HepG2 (cell line): ENCODE results near the gene ITCH. TPM values are rescaled to one million over a fixed set of nuclear protein-coding genes. Genes with fewer than 3 reads are reported as not detected.

Experiments
- CENPT ChIP-seq: sonication (generic); formaldehyde crosslinking; IDR thresholded peaks from 2 replicates; pipeline ENCODE4 v1.8.0; 2022; ENCODE audit warnings: low read depth, mild to moderate bottlenecking, moderate library complexity, missing genetic modification reagents
- HNF4G ChIP-seq, 2 experiments: sonication (generic) in 1 of 2; formaldehyde crosslinking in 1 of 2; IDR thresholded peaks; 2 replicates each; pipeline versions ENCODE4 v1.4.0 to v1.6.1; 2011 to 2020; ENCODE audit warnings: borderline replicate concordance in 2 of 2, low read depth in 2 of 2, mild to moderate bottlenecking in 2 of 2, low read length in 1 of 2, missing genetic modification reagents in 1 of 2, moderate library complexity in 1 of 2
- MNT ChIP-seq: fragments of 450-650 bp; IDR thresholded peaks from 2 replicates; pipeline ENCODE4 v1.6.1; 2016
- NCOA5 ChIP-seq: sonication (generic); formaldehyde crosslinking; IDR thresholded peaks from 2 replicates; pipeline ENCODE4 v1.4.0; 2020; ENCODE audit warnings: missing genetic modification reagents
- PCBP1 ChIP-seq: fragments of 200-400 bp; formaldehyde crosslinking; IDR thresholded peaks from 2 replicates; pipeline ENCODE4 v1.6.1; 2017; ENCODE audit warnings: mild to moderate bottlenecking, low read depth, low read length, borderline replicate concordance
- RERE ChIP-seq: IDR thresholded peaks from 2 replicates; pipeline ENCODE4 v1.6.1; 2016; ENCODE audit warnings: low read depth, missing genetic modification reagents, missing compliant biosample characterization
- SP2 ChIP-seq: sonication (generic); formaldehyde crosslinking; IDR thresholded peaks from 2 replicates; pipeline ENCODE4 v1.5.1; 2020; ENCODE audit warnings: mild to moderate bottlenecking, missing genetic modification reagents
- STAT5B ChIP-seq: sonication (generic); formaldehyde crosslinking; IDR thresholded peaks from 2 replicates; pipeline ENCODE4 v1.4.0; 2020; ENCODE audit warnings: missing genetic modification reagents
- ZFP41 ChIP-seq: sonication (generic); formaldehyde crosslinking; IDR thresholded peaks from 2 replicates; pipeline ENCODE4 v1.4.0; 2020; ENCODE audit warnings: mild to moderate bottlenecking, missing genetic modification reagents, borderline replicate concordance
- ZHX2 ChIP-seq, 2 experiments: sonication (generic) in 1 of 2; formaldehyde crosslinking in 1 of 2; IDR thresholded peaks; 2 replicates each; pipeline versions ENCODE4 v1.6.1 to v1.9.0; 2014 to 2022; ENCODE audit warnings: antibody characterized with exemption in 1 of 2, borderline replicate concordance in 1 of 2, inconsistent platforms in 1 of 2, low read depth in 1 of 2, missing genetic modification reagents in 1 of 2
- ZNF230 ChIP-seq: sonication (generic); formaldehyde crosslinking; IDR thresholded peaks from 2 replicates; pipeline ENCODE4 v1.4.0; 2020; ENCODE audit warnings: mild to moderate bottlenecking, missing genetic modification reagents
- ZNF3 ChIP-seq: IDR thresholded peaks from 2 replicates; pipeline ENCODE4 v1.7.0; 2017; ENCODE audit warnings: inconsistent platforms
- ZNF383 ChIP-seq: sonication (generic); formaldehyde crosslinking; IDR thresholded peaks from 2 replicates; pipeline ENCODE4 v1.4.0; 2020; ENCODE audit warnings: missing genetic modification reagents, mild to moderate bottlenecking, borderline replicate concordance
- ZNF567 ChIP-seq: sonication (generic); formaldehyde crosslinking; IDR thresholded peaks from 2 replicates; pipeline ENCODE4 v1.8.1; 2023; ENCODE audit warnings: mild to moderate bottlenecking, missing genetic modification reagents, borderline replicate concordance
- polyA plus RNA-seq, 8 experiments: library from polyadenylated mRNA; depleted of rRNA in 3 of 8; stranded (reverse) in 7 of 8; unstranded in 1 of 8; fragments of >200 nt; fragmentation: Illumina TruSeq in 4 of 8; extraction: Trizol in 4 of 8; gene quantifications; 2 replicates each; pipeline versions ENCODE4 v1.2.1 to v1.2.3, GENCODE V29; 2011 to 2016; ENCODE audit warnings: low read depth in 4 of 8, missing spikeins in 1 of 8, mixed read lengths in 1 of 8; ENCODE audit not compliant: insufficient read depth in 1 of 8
- total RNA-seq, 5 experiments: library from RNA; depleted of rRNA; stranded (reverse); fragments of >200 nt; fragmentation: Illumina TruSeq; extraction: Trizol; gene quantifications; 2 replicates each; pipeline ENCODE4 v1.2.3, GENCODE V29; 2016; ENCODE audit warnings: low read depth in 1 of 5

The ITCH gene
- total and polyA plus RNA-seq, 2 of the 13 experiments (the other 11 are each of a cell fraction or from before 2014, with no cell fraction given): 20.5 to 112 TPM

- TF ChIP-seq RERE (CRISPR knock-in tag): no peak
- no peak for TF ChIP-seq ZNF3 (CRISPR knock-in tag)
- no peak; the same call in 1 of the 2 replicates for TF ChIP-seq ZNF383 (CRISPR knock-in tag)
- TF ChIP-seq STAT5B: no peak
- no peak for TF ChIP-seq NCOA5 (CRISPR knock-in tag)
- no peak for TF ChIP-seq ZFP41 (CRISPR knock-in tag)
- no peak for TF ChIP-seq ZHX2 (IDR thresholded peaks at IDR 0.05; ENCODE audit: low read depth)
- no peak; the same call in 1 of the 2 replicates for TF ChIP-seq ZHX2 (CRISPR knock-in tag; IDR thresholded peaks at IDR 0.05; ENCODE audit: borderline replicate concordance)
- TF ChIP-seq HNF4G (IDR thresholded peaks at IDR 0.05; ENCODE audit: borderline replicate concordance, low read depth, low read length): no peak
- TF ChIP-seq HNF4G (CRISPR knock-in tag; IDR thresholded peaks at IDR 0.05; ENCODE audit: borderline replicate concordance, low read depth): peak; percentile 54; the same call in 1 of the 2 replicates
- no peak; the same call in 1 of the 2 replicates for TF ChIP-seq ZNF230 (CRISPR knock-in tag)
- no peak for TF ChIP-seq MNT
- TF ChIP-seq ZNF567: no peak; the same call in 1 of the 2 replicates
- no peak for TF ChIP-seq PCBP1
- TF ChIP-seq CENPT (CRISPR knock-in tag): no peak
- TF ChIP-seq SP2 (CRISPR knock-in tag): no peak
Measured at GRCh38 chr20:34515484-34516246, 152.6 kb downstream of the ITCH start (continued).
